Stimulated activated effector memory CD8-positive, alpha-beta T cell treated with anti-CD3 and anti-CD28 coated beads, Interleukin-12 subunit alpha, Interleukin-12 subunit beta, amount 100 ng/mL, for 72 hours (primary cell): ENCODE data around the gene FBXO40.
"Not testable (repeated sequence)": the region's sequence is repeated elsewhere in the genome, so short reads cannot be mapped to it uniquely, and the experiment has no call there.

Experiments used
- ATAC-seq: fragments of 150-1000 bp; cut with Tn5 transposase; 2 replicates; pipeline ENCODE4 v1.10.0; 2021
- DNase-seq, 2 donors: peaks; one replicate each; pipeline ENCODE4 v3.0.0; 2021 to 2022; ENCODE audit warnings: low spot score in 2 of 2
- H3K27ac Mint-ChIP-seq: one replicate; pipeline ENCODE4 v1.8.0; 2022; ENCODE audit warnings: mild to moderate bottlenecking, mixed read lengths
- H3K36me3 Mint-ChIP-seq: one replicate; pipeline ENCODE4 v1.8.0; 2022; ENCODE audit warnings: mild to moderate bottlenecking, mixed read lengths
- H3K4me1 Mint-ChIP-seq: one replicate; pipeline ENCODE4 v1.8.0; 2022; ENCODE audit warnings: mixed read lengths
- H3K4me3 Mint-ChIP-seq: one replicate; pipeline ENCODE4 v1.8.0; 2022; ENCODE audit warnings: mild to moderate bottlenecking, mixed read lengths
- H3K9me3 Mint-ChIP-seq: one replicate; pipeline ENCODE4 v1.8.0; 2022; ENCODE audit warnings: mixed read lengths

The FBXO40 gene

DNA sequence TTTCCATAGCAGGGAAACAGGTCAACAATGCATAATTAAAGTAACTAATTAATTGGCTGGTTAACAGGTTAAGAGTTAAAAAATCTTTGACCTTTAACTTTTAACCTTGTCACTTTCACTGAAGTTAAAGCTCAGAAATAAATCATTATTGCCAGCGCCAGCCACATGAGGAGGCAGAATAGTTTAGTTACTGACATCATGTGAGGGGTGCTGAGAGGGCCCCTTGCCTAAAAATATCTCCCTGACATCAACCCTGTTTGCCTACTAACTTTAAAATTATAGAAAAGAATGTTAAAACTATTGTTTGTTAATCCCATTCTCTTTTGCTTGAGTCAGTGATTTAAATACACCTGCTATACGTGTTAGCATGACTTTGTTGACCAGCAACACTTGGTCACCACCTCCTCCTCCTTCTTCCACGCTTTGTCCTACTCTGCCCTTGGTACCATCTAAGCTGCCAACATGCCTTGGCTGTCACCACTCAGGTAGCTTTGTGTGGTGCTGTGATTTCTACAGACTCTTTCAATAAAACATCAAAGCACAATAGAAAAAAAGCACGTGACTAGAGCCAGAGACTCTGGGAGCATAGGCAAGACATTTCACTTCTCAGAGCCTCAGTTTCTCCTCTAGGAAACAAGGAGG lies 2.7 kb downstream of the FBXO40 start:
- no peaks in the 10 kb centered on the region for H3K36me3 Mint-ChIP-seq
- DNase-seq (no peak), ATAC-seq (no peak)
- no peaks in the 10 kb centered on the region for H3K4me1 Mint-ChIP-seq
- H3K4me3 Mint-ChIP-seq: no peak overlapping the region
- no peak overlapping the region for H3K27ac Mint-ChIP-seq
- no peaks in the 10 kb centered on the region for H3K9me3 Mint-ChIP-seq

DNA sequence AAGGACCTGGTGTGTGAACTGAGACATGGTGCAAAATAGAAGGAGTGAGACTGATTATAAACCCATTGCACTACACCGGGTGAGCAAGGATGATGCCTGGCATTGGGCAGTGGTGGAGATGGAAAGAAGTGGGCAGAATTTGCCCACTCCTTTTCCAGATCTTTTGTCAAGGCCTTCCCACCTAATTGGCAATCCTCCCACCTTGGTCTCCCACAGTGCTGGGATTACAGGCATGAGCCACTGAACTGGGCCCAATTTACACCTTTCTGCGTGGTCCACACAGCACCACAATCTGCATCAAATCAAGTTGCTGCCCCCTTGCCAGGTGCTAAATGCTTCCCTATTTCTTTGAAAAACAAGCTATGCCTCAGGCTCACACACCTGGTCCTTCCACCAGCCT lies 5.4 kb downstream of the FBXO40 start:
- no peaks in the 10 kb centered on the region for H3K9me3 Mint-ChIP-seq
- DNase-seq (no peak), ATAC-seq (no peak)
- no peaks in the 10 kb centered on the region for H3K4me1 Mint-ChIP-seq
- no peak overlapping the region for H3K4me3 Mint-ChIP-seq
- no peak overlapping the region for H3K27ac Mint-ChIP-seq
- H3K36me3 Mint-ChIP-seq: no peaks in the 10 kb centered on the region

DNA sequence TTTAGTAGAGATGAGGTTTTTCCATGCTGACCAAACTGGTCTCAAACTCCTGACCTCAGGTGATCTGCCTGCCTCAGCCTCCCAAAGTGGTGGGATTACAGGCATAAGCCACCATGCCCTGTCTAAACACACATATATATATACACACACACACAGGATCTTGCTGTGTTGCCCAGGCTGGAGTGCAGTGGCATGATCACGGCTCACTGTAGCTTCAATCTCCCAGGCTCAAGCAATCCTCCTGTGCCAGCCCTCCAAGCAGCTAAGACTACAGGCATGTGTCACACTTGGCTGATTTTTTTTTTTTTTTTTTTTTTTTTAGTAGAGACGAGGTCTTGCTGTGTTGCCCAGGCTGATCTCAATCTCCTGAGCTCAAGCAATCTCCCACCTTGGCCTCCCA lies 6.7 kb downstream of the FBXO40 start:
- H3K27ac Mint-ChIP-seq, H3K4me3 Mint-ChIP-seq, H3K4me1 Mint-ChIP-seq, H3K36me3 Mint-ChIP-seq, DNase-seq, H3K9me3 Mint-ChIP-seq, ATAC-seq: not testable (repeated sequence)

DNA sequence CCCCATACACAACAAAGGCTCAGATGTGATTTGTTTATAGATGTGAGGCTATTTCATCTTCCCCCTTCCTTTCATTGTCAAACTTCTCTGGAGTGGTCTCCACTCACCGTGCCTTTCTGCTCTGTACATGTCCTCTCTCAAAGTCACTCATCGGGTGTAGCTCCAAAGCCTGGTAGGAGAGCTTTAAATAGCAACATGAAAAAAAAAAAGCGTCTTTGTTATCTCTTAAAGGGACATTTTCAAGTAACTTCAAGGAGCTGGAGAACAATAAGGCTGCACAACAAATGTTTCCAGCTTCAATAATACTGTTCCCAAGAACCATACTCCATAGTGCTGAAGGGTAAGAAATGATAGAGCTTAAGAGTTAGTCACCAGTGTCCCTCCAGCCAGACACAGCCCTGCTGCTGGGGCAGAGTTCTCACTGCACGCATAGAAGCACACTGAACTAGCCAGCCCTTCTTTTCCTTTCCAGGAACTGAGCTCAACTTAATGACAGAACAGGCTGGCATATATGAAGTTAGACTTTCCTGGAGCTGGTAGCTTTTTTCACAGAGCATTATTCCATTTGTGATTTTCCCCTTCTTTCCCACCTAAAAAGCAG lies 8.1 kb downstream of the FBXO40 start:
- H3K36me3 Mint-ChIP-seq: no peaks in the 10 kb centered on the region
- H3K9me3 Mint-ChIP-seq: no peaks in the 10 kb centered on the region
- no peak for DNase-seq
- H3K4me3 Mint-ChIP-seq: no peak overlapping the region
- H3K27ac Mint-ChIP-seq: no peak overlapping the region
- ATAC-seq: no peak
- H3K4me1 Mint-ChIP-seq: no peaks in the 10 kb centered on the region

DNA sequence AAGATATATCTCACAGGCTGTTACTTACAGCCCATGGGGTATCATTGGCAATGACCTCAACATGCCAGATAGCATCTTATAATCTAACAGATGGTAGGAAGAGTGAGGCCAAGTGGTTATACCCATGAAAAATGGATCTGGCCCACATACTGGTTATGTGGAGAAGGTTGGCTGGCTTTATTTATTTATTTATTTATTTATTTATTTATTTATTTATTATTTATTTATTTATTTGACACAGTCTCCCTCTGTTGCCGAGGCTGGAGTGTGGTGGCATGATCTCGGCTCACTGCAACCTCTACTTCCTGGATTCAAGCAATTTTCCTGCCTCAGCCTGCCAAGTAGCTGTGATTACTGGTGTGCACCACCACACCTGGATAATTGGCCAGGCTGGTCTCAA lies 11.6 kb downstream of the FBXO40 start:
- no peak overlapping the region for H3K4me3 Mint-ChIP-seq
- no peaks in the 10 kb centered on the region for H3K4me1 Mint-ChIP-seq
- DNase-seq (no peak), ATAC-seq (no peak)
- H3K36me3 Mint-ChIP-seq: no peaks in the 10 kb centered on the region
- H3K27ac Mint-ChIP-seq: no peak overlapping the region
- H3K9me3 Mint-ChIP-seq: no peaks in the 10 kb centered on the region

DNA sequence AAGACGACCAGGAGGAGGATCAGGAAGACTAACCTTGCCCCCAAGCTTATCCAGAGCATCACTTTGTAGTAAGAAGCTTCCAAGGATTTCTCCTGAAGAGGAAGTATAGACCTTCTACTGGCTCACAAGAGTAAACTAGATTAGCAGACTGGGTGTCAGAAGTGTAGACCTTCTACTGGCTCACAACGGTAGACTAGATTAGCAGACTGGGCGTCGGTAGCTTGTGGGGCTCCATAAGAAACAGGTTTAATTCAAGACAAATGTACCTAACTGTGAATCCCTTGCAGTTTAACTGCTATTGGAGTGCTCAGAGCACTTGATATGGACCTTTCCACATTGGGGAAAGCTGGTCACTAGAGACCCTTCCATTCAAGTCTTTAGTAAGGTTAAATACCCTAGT lies 12.9 kb downstream of the FBXO40 start:
- DNase-seq: no peak
- no peaks in the 10 kb centered on the region for H3K9me3 Mint-ChIP-seq
- H3K4me1 Mint-ChIP-seq: no peaks in the 10 kb centered on the region
- no peak overlapping the region for H3K27ac Mint-ChIP-seq
- no peak overlapping the region for H3K4me3 Mint-ChIP-seq
- ATAC-seq: no peak
- H3K36me3 Mint-ChIP-seq: no peaks in the 10 kb centered on the region

DNA sequence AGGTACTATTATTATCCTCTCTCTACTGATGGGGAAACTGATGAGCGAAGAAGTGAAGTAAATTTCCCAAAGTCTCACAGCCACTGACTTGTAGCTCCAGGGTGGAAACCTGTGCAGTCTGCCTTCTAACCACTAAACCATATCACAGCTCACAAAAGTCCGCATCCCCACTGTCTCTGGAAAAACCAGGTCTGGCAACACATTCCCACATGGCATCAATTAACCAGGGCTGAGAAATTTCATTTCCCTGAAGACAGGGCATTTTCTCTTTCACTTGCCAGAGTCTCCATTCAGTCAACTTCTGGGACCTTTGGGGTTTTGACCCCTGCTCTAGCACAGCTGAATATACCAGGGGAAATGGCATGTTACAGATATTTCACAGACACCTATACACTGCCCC lies 26.5 kb downstream of the FBXO40 start:
- H3K4me3 Mint-ChIP-seq: no peak overlapping the region
- H3K27ac Mint-ChIP-seq: no peak overlapping the region
- H3K9me3 Mint-ChIP-seq: no peaks in the 10 kb centered on the region
- no peaks in the 10 kb centered on the region for H3K36me3 Mint-ChIP-seq
- no peak for DNase-seq
- no peak for ATAC-seq
- H3K4me1 Mint-ChIP-seq: no peaks in the 10 kb centered on the region

DNA sequence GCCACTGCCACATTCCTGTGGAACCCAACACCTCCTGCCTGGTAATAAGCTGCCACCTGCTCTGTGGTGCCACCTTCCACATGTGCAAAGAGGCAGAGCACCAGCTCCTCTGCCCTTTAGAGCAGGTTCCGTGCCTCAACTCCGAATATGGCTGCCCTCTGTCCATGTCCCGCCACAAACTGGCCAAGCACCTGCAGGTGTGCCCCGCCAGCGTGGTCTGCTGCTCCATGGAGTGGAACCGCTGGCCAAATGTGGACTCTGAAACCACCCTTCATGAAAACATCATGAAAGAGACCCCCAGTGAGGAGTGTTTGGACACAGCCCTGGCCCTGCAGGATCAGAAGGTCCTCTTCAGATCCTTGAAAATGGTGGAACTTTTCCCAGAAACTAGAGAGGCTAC lies 28.3 kb downstream of the FBXO40 start:
- H3K4me1 Mint-ChIP-seq: no peaks in the 10 kb centered on the region
- no peaks in the 10 kb centered on the region for H3K9me3 Mint-ChIP-seq
- no peak overlapping the region for H3K4me3 Mint-ChIP-seq
- no peak for ATAC-seq
- no peak overlapping the region for H3K27ac Mint-ChIP-seq
- no peaks in the 10 kb centered on the region for H3K36me3 Mint-ChIP-seq
- no peak for DNase-seq

DNA sequence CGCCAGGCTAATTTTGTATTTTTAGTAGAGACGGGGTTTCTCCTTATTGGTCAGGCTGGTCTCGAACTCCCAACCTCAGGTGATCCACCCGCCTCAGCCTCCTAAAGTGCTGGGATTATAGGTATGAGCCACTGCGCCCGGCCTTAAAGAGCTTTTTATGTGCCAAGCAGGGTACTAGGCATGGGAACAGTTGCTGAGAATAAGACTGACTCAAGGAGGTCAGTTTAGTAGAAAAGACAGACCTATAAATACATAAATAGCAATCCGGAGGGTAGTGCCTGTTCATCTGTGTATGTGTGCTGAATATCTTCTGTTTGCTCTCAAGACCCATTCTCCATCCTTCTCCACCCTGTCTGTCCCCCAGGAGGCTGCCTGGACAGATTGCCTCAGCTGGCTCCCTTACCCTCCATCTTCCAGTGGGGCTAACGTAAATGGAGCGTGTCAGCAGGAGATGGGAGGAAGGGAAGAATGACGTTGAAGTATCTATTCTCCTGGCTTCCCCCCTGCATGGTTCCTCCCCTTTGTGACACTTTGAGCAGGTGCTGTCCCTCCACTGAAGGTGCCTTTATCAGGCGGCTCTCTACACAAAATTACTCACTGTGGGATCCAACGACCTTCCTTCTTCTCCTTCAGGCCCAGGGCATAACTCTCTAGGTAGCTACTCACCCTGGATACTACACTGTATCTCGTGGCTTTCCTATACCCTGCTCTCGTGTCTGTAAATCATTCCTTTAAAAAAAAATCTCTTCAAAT lies 31.1 kb downstream of the FBXO40 start:
- no peak overlapping the region for H3K27ac Mint-ChIP-seq
- H3K9me3 Mint-ChIP-seq: no peaks in the 10 kb centered on the region
- no peaks in the 10 kb centered on the region for H3K4me1 Mint-ChIP-seq
- peaks cover 5% of the 10 kb centered on the region for H3K36me3 Mint-ChIP-seq
- H3K4me3 Mint-ChIP-seq: no peak overlapping the region
- ATAC-seq: no peak
- DNase-seq: no peak

DNA sequence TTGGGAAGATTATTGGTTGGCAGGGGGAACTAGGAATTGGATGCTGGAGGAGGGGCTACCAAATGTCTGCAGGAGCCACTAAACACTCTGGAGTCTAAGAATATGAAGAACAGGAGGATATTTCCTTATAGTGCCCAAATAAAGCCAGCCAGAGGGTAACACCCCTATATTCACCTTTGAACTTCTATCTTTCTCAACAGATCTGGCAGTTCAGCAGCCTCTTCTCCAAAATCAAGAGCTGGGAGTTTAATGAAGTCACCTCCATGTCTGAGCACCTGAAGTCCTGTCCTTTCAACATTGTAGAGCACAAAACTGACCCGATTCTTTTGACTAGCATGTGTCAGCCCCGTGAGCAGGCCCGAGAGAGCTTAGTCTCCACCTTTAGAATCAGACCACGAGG lies 33.3 kb downstream of the FBXO40 start:
- H3K4me3 Mint-ChIP-seq: no peak overlapping the region
- no peaks in the 10 kb centered on the region for H3K9me3 Mint-ChIP-seq
- H3K4me1 Mint-ChIP-seq: no peaks in the 10 kb centered on the region
- H3K36me3 Mint-ChIP-seq: peaks cover 27% of the 10 kb centered on the region
- DNase-seq (no peak), ATAC-seq (no peak)
- H3K27ac Mint-ChIP-seq: no peak overlapping the region

DNA sequence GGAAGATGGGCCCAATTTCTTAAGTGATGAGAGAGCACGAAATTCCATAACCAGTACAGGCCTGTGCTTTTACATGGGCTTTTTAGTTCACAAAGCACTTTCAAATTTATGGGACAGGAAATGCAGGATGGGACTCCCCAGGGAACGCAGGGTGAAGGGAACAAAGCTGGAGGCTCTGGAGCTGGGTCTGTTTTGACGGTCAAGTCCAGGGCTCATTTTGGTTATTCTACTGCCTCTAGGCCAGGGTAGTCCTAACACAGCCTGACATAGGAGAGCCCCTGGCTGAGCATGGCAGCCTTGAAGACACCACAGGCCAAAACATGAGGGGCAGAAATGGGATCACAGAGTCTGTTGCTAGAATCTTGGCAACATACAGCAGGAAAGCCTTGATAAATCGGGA lies 34.0 kb downstream of the FBXO40 start:
- no peaks in the 10 kb centered on the region for H3K9me3 Mint-ChIP-seq
- H3K4me1 Mint-ChIP-seq: no peaks in the 10 kb centered on the region
- H3K4me3 Mint-ChIP-seq: no peak overlapping the region
- no peak for ATAC-seq
- H3K36me3 Mint-ChIP-seq: peaks cover 34% of the 10 kb centered on the region
- DNase-seq: no peak
- no peak overlapping the region for H3K27ac Mint-ChIP-seq

DNA sequence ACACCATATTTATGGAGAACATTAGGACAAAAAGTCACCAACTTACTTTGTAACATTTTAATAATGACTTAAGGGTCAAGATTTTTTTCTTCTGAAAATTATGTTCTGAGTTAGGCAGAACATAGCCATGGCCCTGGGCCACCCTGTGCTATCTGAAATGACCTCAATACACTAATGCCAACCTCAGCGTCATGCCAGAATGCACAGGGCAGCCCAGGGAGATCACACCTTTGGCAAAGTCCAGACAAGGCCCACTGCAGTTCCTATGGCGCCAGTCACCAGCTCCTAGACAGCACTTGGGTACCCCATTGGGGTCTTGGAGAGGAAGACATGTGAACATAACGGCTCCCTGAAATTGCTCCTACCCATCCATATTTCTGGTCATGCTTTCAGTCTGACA lies 34.4 kb downstream of the FBXO40 start:
- ATAC-seq: no peak
- H3K4me1 Mint-ChIP-seq: no peaks in the 10 kb centered on the region
- H3K4me3 Mint-ChIP-seq: no peak overlapping the region
- DNase-seq: no peak
- no peak overlapping the region for H3K27ac Mint-ChIP-seq
- H3K36me3 Mint-ChIP-seq: peaks cover 38% of the 10 kb centered on the region
- H3K9me3 Mint-ChIP-seq: no peaks in the 10 kb centered on the region

DNA sequence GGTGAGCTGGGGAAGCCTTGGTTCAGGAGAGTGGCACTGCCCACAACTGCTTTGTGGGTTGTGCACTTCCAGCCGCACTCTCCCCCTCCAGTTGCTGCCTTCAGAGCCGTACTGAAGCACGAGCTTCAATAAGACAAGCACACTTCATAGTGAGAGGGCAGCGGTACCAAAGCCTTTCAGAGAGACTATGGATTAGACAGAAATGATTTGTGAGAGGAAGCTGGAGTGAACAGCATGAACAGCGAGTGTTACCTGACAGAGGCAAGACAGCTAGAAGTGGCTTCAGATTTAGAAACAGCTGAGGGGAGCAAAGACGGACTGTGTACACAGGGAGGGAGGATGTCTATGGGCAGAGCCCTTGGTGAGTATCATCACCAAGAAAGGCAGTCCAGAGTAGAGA lies 36.4 kb downstream of the FBXO40 start:
- ATAC-seq: no peak
- no peak overlapping the region for H3K4me3 Mint-ChIP-seq

DNA sequence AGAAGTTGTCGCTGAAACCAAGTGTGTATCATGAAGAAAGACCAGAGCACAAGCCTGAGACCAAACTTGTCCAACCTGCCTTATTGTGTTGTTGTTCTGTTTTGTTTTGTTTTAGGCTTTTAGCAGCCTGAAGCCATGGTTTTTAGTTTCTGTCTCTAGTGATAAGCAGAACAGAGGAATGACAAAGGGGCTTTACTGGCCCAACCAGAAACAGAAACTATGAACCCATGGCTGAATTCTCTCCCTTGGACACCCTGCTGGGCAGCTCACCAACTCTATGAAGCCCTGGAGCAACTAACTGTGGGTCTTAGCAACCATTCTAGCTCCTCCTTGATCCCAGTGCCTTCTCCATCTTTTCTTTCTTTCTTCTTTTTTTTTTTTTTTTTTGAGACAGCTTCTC lies 37.2 kb downstream of the FBXO40 start:
- Mint-ChIP-seq H3K36me3 (peaks cover 65% of the 10 kb centered on the region), H3K4me1 (no peaks in the 10 kb centered on the region), H3K27ac (peak overlapping the region; percentile 83), H3K4me3 (no peak overlapping the region), H3K9me3 (no peaks in the 10 kb centered on the region)
- DNase-seq (no peak), ATAC-seq (no peak)

More for the DNA sequence above, 36.4 kb downstream of the FBXO40 start:
- no peak for DNase-seq
- Mint-ChIP-seq H3K36me3 (peaks cover 58% of the 10 kb centered on the region), H3K9me3 (no peaks in the 10 kb centered on the region), H3K4me1 (no peaks in the 10 kb centered on the region), H3K27ac (no peak overlapping the region)

DNA sequence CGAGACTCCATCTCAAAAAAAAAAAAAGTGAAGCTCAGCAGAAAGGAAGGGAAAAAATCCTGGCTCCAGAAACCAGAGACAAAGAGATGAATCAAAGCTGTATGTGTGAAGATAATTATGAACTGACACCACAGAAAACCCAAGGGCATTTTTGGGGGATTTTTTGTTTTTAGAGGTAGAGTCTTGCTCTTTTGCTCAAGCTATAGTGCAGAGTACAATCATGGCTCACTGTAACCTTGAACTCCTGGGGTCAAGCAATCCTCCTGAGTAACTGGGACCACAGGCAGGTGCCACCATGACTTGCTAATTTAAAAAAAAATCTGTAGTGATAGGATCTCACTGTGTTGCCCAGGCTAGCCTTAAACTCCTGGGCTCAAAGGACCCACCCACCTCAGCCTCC lies 44.7 kb downstream of the FBXO40 start:
- H3K9me3 Mint-ChIP-seq: no peaks in the 10 kb centered on the region
- ATAC-seq: no peak

DNA sequence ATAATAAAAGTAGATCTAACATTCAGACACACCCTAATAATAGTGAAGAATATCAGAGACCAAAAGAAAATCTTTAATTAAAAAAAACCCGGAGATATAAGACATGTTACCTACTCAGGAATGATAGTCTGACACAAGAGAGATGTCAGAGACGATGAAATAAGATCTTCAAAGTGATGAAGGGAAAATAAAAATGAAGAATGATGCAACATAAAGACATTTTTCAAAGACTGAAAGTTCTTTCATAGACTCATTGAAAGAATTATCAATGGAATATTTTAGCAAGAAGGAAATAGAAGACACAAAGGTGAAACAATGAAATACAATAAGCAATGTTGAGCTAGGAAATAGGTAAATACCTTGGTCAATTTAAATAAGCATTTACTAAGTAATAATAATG lies 47.9 kb downstream of the FBXO40 start:
- ATAC-seq: no peak

More for the DNA sequence above, 44.7 kb downstream of the FBXO40 start:
- Mint-ChIP-seq H3K4me1 (peaks cover 6% of the 10 kb centered on the region), H3K27ac (peak overlapping the region; percentile 49), H3K4me3 (no peak overlapping the region), H3K36me3 (peaks cover 100% of the 10 kb centered on the region)
- no peak for DNase-seq

More for the DNA sequence above, 47.9 kb downstream of the FBXO40 start:
- Mint-ChIP-seq H3K27ac (peak overlapping the region; percentile 41), H3K9me3 (no peaks in the 10 kb centered on the region), H3K4me3 (no peak overlapping the region), H3K36me3 (peaks cover 96% of the 10 kb centered on the region), H3K4me1 (peaks cover 5% of the 10 kb centered on the region)
- DNase-seq: no peak
